Activated CD4-positive, CD25-positive, alpha-beta regulatory T cell treated with anti-CD3 and anti-CD28 coated beads, Interleukin-2, amount 50 U/mL, for 72 hours (primary cell): Measurements from ENCODE around the gene ZMIZ1.

Experiments used
- DNase-seq: peaks from one replicate; pipeline ENCODE4 v3.0.0; 2021

ZMIZ1 gene

GRCh38 chr10:79298403-79299244 is 229.9 kb downstream of the ZMIZ1 start:
- DNase-seq: no peak

- no peak for DNase-seq
These were observed 230.9 kb downstream of the ZMIZ1 start for GRCh38 chr10:79299397-79300241.

- DNase-seq: no peak
These were observed 231.9 kb downstream of the ZMIZ1 start for GRCh38 chr10:79300711-79301110.

- DNase-seq: no peak
These were observed 233.2 kb downstream of the ZMIZ1 start for GRCh38 chr10:79301754-79302530.

- DNase-seq: no peak
These were observed 235.1 kb downstream of the ZMIZ1 start for GRCh38 chr10:79303631-79304478.

- DNase-seq: no peak
These were observed 235.8 kb downstream of the ZMIZ1 start for GRCh38 chr10:79304479-79305087.

- no peak for DNase-seq
These were observed 236.7 kb downstream of the ZMIZ1 start for GRCh38 chr10:79305515-79305914.

- DNase-seq: no peak
These were observed 237.2 kb downstream of the ZMIZ1 start for GRCh38 chr10:79305988-79306387.

- no peak for DNase-seq
These were observed 238.0 kb downstream of the ZMIZ1 start for GRCh38 chr10:79306644-79307220.

- DNase-seq: no peak
These were observed 239.2 kb downstream of the ZMIZ1 start for GRCh38 chr10:79308016-79308415.

GRCh38 chr10:79308969-79309665 is 240.4 kb downstream of the ZMIZ1 start:
- DNase-seq: no peak

- no peak for DNase-seq
These were observed 241.6 kb downstream of the ZMIZ1 start for GRCh38 chr10:79310200-79310865.

GRCh38 chr10:79310911-79311573 is 242.3 kb downstream of the ZMIZ1 start:
- no peak for DNase-seq

- no peak for DNase-seq
These were observed 243.0 kb downstream of the ZMIZ1 start for GRCh38 chr10:79311581-79312407.

- no peak for DNase-seq
These were observed 243.9 kb downstream of the ZMIZ1 start for GRCh38 chr10:79312601-79313187.

- DNase-seq: no peak
These were observed 244.6 kb downstream of the ZMIZ1 start for GRCh38 chr10:79313320-79313719.

GRCh38 chr10:79313911-79314439 is 245.2 kb downstream of the ZMIZ1 start:
- DNase-seq: no peak
